HG02885 (cell line): ENCODE results near the gene SLC23A2.

Source experiments
- ATAC-seq: cut with Tn5 transposase; IDR thresholded peaks from one replicate; pipeline ENCODE4 v1.9.1; 2021; ENCODE audit warnings: mild to moderate bottlenecking; ENCODE audit not compliant: unreplicated experiment, poor library complexity

Gene SLC23A2

DNA sequence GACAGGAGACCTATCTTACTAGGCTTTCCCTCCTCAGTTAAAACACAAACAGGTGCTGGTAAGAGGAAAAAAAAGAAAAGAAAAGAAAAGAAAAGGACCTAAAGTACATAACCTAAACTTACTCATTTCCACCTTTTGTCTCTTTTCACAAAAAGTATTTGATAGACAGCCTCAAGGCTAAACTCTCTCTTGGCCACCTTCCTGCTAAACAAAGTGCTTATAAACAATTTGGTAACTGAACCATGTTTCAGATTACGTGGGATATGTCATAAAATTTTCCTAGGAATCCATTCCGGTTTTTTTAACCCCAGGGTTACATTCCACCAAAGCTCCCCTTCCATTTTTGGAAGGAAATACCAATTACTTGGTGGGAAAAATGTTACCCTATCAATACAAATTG lies 170.6 kb downstream of the SLC23A2 start:
- no peak for ATAC-seq

DNA sequence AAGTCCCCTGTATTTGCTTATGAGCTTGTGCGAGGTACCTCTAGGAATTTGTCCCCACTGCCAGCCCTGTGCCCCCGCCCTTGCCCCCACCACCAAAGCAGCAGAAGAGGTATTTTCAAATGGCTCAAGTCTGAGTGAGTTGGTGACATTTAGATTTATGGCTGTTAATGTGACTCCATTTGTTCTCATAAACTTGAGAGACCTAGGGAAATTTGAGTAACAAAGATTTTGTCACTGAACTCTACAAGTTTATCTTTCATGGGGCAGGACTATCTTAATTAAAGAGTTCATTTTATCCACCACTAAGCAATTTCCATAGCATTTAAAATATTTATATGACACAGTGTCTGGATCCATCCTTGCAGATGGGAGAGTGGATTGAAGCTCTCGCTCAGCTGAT lies 171.1 kb downstream of the SLC23A2 start:
- ATAC-seq = no peak

DNA sequence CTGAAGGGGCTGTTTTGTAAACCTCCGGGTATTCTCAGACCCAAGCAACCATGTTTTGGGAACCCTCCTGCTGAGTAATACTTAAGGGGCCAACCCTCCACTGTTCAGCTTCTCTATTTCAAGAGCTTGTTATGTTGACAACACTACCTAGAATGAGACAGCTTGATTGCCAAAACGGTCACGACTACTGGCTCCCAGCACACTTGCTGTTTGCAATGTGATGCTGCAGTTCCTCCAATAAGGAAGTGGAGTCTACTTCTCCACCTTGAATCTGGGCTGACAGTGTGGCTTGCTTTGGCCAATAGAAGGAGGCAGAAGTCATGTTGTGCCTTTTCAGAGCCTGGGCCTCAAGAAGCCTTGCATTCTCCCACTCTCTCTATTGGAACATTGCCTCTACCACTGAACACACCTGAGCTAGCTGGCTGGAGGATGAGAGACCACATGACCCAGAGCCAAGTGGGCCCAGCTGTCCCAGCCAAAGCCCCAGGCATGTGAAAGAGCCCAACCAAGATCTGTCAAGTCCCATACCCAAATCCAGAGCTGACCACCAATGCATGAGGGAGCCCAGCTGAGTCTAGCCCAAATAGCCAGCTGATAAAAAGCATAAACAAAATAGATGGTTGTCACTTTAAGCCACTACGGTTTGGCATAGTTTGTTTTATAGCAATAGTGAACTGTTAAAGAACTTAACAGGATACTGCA lies 171.6 kb downstream of the SLC23A2 start:
- ATAC-seq = no peak

DNA sequence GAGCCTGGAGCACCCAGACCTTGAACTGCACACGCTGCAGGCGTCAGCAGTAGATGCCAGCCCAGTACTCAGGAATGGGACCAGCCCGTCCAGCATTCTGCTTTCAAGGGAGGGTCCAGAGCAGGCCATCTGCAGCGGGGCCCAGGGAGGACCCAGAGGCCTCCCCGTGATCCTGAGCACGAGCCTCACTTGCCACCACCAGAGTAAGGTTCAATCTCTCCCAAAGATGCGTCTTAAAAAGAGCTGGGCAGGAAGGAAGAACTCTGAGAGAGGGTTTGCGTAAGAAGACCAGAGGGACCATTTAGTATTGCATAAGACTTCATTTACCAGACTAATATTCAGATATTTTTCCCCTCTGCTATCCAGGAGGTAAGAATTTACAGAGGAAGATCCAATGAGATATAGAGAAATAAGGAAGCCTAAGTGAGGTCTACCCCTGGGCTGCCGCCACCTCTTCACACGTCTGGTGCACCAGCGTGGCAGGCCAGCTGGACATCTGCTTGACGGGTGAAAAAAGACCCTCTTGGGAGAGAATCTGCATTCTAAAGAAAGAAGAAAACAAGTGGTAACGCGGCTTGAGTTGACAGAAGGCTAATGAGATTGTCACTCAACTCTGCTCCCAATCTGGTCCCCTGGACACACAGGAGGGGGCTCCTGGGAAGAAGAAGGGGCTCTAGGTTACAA lies 172.3 kb downstream of the SLC23A2 start:
- no peak for ATAC-seq

DNA sequence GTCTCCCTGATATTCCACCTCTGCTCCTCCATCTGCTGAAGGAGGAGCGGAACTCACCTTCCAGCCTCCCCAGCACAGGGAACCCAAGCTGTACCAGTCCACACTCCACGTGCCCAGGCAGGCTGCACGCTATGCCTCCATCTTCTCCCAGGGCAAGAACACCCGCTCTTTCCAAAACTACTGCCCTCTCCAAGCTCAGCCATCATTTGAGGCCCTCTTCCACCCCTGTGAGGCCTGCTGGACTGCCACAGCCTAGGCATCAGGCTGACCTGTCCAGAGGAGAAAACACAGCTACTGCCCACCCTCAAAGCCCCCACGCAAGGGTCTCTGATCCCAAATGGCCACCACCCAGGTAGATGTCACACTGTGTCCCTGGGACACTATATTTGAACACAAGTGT lies 179.7 kb downstream of the SLC23A2 start:
- no peak for ATAC-seq

DNA sequence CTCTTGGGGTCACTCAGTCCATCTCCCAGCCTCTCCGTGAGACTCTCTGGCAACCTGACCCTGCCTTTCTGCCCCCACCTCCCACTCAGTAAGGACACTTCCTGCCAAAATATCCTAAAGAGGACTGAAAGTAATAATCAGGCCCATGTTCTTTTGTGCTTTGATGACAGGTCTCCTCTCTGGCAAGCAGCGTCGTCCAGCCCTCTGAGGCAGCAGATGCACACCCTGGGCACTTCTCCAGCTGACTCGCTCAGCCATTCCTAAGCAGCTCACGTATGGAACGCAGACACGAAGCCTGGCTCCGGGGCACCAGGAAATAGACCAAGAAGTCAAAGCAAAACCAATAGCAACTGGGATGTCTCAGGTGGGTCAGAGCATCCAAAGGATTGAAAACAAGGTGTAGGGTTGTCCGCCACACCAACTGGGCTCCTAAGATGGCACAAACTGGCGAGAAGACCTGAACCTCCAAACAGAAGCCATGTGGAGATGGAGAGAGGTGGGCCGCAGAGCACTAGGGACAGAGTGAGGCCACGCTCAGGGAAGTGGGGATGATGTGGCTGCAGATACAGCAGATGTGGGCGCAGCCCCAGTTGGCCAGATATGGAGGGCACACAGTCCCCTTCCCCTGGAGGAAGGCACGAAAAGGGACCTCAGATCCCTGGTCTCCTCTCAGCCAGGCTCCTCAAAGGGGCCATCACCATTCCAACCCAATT lies 180.3 kb downstream of the SLC23A2 start:
- ATAC-seq = no peak

DNA sequence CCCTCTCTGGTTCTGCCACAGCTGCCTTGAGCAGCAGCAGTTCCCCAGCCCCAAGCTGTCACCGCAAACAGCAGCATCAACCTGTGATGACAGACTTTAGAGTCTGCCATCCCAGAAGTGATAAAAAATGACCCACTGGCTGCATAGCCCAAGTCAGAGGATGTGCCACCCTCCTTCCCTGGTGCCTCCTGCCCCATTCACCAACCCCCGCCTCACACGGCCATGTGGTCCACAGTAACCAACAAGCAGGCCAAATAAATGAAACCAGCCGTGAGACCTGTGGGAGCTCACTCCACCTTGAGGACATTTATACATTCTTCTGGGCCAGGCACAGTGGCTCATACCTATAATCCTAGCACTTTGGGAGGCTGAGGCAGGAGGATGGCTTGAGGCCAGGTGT lies 181.4 kb downstream of the SLC23A2 start:
- ATAC-seq = no peak

DNA sequence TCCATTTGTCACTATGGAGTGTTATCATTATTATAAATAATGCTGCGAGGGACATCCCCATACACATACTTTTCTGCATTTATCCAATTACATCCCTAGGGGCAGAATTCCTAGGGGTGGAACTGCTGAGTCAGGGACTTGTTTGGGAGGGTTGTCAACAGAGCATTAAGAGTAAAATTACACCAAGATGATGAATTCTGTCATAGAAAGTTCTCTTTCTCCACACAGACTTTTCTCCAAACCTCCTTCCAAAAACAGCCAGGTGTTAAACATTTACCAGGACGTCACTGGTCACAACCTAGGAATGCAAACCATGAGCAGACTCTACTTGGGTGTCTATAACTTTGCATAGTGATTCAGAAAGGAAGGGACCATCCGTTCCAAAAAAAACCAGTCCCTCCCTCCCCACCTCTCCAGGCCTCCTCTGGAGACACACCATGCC lies 184.1 kb downstream of the SLC23A2 start:
- ATAC-seq = no peak

DNA sequence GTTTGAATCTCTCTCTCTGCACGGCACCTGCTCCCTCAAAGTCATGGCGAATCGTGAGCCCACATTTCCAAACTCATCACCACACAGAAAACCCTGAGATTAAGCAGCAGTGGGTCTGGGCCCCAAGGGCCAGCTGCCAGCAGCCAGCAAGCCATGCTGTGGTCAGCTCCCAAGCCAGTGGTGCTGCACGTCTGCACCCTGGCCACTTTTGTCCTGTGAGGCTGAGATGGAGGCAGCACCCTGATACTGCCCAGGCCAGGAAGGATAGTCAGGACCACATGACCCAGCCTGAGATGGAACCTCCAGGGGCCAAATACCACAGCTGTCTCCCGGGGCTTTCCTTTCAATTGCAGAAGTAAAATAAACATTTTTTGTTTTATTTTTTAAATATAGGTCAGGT lies 185.7 kb downstream of the SLC23A2 start:
- ATAC-seq = no peak

DNA sequence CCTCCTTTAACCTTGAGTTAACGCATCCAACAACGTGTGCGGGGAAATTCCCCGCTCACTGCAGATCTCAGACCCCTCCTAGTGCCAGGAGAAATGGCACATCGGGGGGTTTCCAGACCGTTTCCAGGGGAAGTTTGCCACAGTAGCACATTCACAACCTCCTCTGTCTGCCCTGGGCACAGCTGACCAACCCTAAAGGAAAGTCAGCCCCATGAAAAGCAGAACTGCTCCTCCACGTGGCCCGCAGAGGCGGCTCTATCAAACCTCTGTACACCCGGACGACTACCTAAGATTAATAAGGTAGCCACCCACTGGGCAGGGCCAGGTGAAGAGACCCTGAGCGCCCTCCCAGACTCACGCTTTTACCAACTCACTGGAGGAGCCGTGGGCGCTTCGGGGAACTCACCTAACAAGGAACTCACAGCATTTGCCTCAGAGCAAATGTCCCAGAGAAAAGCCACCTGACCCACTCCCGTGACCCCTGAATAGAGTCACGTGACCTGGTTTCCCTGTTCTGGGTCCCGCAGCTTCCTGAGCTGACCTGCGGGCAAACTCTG lies 186.5 kb downstream of the SLC23A2 start:
- peak; percentile 49 for ATAC-seq

DNA sequence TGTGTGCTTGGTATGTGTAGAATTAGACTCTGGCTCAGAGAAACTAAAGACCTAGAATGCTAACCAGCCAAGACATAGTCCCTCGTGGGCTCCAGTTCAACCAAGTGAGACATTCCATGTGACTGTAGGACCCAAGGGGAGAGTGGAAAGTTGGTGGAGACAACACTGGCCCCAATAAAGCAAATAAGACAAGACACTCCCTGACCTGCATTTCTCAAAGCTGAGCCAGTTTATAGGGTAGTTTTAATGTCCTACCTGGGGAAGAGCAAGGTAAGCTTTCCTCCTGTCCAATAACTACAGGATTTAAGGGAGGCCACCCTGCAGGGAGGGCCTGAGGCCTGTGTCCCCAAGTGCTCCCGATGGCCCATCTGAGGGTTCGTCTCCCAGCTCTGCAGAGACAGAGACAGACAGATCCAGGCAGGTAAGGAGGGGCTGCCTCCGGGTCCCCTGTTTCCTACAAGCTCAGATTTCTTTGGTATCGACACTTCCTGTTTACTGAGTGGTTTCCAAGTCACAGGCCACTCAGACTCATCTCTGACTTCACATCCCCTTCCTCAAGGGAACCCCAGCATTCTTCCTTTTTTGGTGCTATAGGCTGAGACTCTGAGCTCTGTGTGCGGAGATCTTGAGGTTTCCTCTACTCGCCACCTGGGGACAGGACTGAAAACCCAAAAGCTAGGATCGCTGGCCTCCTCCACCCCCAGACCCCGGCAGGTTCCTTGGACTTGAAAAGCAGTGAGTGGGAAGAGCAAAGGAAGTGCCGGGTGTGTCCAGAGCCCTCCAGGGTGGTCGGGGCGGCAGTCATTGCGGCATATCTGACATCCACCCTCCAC lies 187.2 kb downstream of the SLC23A2 start:
- ATAC-seq = peak; percentile 52

DNA sequence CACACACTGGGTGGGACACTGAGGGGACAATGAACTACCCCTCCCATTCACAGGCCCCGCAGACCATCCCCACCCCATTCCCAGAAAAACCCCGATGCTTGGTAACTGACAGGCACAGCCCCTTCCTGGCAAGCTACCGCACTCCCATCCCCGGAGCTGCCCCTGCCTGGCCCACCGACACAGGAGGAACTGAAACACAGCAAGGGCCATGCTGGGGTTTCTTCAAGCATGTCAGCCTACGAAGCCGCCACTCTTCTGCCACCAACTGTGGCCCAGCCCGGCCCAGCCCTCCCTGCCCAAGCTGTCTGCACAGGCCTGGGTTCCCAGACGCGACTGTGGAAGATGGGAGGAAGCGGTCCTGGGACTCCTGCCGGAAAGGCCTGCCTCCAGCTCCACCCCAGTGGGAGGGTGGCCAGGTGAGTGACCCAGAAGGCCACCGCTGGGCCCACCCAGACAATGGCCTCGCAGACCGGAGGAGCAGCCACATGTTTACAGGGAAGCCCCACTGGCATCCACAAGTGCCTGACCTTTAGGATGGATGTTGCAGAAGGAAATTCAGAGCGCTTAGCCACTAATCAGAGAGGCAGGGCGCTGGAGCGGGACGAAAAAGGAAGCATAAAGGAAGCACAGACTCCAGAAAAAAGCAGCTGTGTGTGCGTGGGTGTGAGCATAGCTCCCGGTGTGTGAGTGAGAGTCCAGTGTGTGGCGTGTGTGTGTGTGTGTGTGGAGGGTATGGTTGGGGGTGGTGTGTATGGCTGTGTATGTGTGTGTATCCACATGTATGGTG lies 188.0 kb downstream of the SLC23A2 start:
- ATAC-seq = peak; percentile 36

DNA sequence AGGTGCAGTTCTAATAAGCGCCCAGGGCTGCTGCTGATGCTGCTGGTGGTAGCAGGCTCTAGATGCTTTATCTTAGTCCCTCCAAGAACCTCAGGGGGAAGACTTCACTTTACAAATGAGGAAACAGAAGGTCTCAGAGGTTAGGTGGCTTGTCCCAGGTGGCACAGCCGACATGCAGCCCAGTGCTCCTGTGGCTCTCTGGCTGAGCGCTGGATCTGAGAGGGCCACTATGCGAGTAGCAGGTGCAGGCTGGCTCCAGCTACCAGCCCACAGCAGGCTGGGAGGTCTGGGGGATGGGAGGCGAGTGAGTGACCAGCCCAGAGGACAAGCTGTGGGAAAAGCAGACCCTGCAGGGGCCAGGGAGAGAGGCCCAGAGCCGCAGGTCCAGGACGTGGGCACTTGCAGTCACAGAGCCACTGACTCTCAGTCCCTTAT lies 188.7 kb downstream of the SLC23A2 start:
- no peak for ATAC-seq

DNA sequence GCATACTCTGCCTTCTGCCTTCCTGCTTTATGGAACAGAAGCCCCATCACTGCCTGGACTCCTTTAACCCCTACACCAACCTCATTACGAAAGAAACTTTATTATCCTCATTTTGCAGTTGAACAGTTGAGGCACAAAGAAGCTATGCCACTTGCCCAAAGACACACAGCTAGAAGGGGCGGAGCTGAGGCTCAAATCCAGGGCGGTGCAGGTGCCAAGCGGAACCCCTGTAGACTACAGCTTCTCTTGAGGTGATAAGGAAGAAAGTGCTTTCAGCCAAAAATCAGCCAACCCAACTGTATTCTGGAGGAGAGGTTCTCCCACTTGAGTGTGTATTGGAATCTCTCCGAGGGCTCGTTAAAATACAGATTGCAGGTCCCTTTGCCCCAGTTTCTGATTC lies 189.1 kb downstream of the SLC23A2 start:
- ATAC-seq = no peak

DNA sequence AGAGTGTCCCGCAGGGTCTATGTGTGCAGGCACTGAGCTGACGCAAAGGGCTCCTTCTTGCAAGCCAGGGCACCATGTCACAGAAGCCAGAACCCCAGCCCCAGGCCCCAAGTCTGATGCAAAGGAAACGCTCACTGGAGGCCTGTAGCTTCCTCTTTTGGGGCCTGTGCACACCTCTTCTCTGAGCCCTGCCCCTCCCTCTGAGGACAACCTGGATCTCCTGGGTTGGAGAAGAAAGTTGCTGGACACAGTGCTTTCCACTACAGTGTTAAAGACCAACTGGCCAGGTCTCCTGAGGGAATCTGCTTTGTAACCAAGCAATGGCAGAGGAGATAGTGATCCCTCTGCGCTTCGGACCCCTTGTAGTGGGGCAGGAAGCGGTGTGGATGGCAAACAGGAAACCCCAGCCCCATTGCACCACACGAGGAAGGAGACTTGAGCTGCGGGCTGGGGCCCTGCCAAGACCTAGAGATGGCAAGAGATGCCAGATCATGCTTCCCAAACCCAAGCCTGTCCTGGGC lies 189.6 kb downstream of the SLC23A2 start:
- ATAC-seq = no peak

DNA sequence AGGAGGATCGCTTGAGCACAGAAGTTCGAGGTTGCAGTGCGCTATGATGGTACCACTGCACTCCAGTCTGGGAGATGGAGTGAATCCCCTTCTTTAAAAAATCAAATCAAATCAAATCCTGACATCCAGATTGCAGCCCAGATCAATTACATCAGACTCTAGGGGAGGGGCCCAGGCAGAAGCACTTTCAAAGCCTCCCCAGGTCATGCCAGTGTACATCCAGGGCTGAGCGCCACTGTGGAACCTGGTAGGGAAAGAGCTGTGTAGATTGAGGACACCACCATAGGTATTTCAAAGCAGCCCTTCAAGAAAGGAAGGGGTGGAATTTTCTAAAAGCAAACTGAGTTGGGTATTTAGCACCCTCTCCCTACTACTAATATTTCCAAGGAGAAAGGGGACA lies 190.1 kb downstream of the SLC23A2 start:
- no peak for ATAC-seq

DNA sequence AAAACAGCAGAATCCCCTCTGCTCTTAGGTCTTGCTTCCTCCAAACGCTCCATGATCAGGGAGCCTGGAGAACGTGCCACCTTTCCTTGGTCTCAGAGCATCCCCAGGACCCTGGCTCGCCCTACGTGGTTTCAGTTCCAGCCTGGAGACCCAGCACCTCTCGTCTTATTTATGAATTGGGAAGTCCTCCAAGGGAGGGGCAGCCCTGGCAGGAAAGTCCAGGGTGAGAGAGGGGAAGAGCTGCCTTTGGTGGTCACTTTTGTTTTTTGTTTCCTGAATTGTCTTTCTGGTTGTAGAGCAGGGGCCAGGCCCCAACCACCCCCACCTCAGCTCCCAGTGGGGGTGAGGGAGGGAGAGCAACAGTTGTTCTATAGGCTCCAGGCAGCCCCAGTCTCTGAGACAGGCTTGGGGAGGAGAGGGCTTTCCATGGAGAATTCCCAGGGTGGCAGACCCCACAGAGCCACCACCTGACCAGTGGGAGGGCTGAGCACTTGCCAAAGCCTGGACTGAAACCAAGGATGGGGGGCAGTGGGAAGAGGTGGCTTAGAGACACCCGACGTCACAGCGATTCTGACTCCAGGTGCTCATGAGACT lies 190.8 kb downstream of the SLC23A2 start:
- ATAC-seq = no peak

DNA sequence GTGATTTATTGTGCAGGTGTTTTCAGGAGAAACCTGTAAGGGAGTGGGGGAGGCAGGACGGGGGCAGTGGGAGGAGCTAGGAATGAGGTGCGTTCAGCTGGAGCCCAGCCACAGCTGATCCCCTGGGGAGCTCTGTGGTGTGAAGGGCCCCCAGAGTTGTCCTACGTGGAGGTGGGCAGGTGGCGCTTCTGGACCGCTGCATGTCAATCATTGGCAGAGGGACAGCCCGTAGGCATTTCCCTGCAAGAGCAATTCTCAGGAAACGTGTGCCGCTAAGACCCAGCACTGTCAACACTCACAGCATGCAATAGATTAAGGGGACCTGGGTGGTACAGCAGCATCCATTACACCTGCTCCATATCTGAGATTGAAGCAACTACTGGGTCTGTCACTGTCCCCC lies 191.6 kb downstream of the SLC23A2 start:
- ATAC-seq = no peak

DNA sequence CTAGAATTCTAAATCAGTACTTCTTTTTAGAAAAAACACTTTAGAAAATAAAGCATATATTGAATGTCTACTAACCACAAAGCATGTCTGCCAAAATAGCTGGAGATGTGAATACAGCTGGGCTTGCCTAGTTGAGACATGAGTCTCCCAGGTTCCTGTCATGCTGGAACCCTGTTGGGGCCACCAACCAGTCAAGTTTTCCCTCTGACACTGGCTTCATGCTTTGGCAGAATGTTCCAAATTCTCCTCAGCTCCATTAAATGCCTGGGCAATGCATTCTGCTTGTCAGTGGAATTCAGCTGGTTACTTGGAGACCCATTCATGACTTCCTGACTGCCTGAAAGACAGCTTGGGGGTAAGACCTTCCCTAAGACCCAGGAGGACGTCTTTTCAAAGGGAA lies 192.4 kb downstream of the SLC23A2 start:
- ATAC-seq = no peak
